Heart left ventricle (tissue), 13 donors: ENCODE data around the gene WDR6.

Experiments
- POLR2A ChIP-seq, 2 donors: fragments of 450-650 bp; IDR thresholded peaks; one replicate each; pipeline ENCODE4 v1.6.1; 2017; ENCODE audit warnings: antibody characterized with exemption in 2 of 2, mild to moderate bottlenecking in 2 of 2, moderate library complexity in 2 of 2
- TF ChIP-seq, protein P1 (sequence below), 12 donors: fragments of 200-600 bp; sonication (generic) in 4 of 12; IDR thresholded peaks; one replicate each; pipeline versions ENCODE4 v1.5.0 to v1.8.0; 2018 to 2022; ENCODE audit warnings: antibody characterized with exemption in 12 of 12, mild to moderate bottlenecking in 5 of 12
- donor health status: ischemic (EF 13 %, LVEDD 7.1; RV severe dilation, severe dysfunction).
- donor health status: DM: no; HTN: yes; CAD: no.
- donor health status: DM: no; HTN: no; CAD: no.
- donor health status: ischemic (EF 25% LVEDD 6.9; RV normal size, moderate dysfunction).
- donor health status: ischemic (EF 25% LVEDD 5.7; RV mildly dilated, moderate dysfunction).
- donor health status: ischemic (EF 35%, LVEDD 5.7; RV mildly dilated, moderate dysfunction).
- donor health status: nonischemic (EF 11% LVEDD 7.7; RV severe dilation, severe dysfunction).
- donor health status: DM: yes; HTN: yes; CAD: no.
- donor health status: PGD.
- donor health status: ischemic (EF 29% LVEDD 5.4; RV normal size, mild dysfunction).
- donor health status: nonischemic (EF 23%, LVEDD 6.1; RV moderate dilation, normal function).

DNA sequence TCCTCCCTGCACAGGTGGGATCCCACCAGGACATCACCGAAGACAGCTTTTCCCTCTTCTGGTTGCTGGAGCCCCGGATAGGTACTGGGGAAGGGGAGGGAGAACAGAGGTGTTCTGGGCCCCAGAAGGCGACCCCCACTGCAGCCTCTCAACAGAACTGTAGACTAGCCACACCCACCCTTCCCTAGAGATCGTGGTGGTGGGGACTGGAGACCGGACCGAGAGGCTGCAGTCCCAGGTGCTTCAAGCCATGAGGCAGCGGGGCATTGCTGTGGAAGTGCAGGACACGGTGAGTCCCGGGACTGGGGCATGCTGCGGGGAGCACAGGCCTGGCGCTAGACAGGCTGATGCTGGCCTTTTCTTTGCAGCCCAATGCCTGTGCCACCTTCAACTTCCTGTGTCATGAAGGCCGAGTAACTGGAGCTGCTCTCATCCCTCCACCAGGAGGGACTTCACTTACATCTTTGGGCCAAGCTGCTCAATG is 15.5 kb downstream of the WDR6 start:
- TF ChIP-seq, protein P1, sequence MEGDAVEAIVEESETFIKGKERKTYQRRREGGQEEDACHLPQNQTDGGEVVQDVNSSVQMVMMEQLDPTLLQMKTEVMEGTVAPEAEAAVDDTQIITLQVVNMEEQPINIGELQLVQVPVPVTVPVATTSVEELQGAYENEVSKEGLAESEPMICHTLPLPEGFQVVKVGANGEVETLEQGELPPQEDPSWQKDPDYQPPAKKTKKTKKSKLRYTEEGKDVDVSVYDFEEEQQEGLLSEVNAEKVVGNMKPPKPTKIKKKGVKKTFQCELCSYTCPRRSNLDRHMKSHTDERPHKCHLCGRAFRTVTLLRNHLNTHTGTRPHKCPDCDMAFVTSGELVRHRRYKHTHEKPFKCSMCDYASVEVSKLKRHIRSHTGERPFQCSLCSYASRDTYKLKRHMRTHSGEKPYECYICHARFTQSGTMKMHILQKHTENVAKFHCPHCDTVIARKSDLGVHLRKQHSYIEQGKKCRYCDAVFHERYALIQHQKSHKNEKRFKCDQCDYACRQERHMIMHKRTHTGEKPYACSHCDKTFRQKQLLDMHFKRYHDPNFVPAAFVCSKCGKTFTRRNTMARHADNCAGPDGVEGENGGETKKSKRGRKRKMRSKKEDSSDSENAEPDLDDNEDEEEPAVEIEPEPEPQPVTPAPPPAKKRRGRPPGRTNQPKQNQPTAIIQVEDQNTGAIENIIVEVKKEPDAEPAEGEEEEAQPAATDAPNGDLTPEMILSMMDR (IDR thresholded peaks at IDR 0.05), result no peak
- TF ChIP-seq POLR2A (IDR thresholded peaks at IDR 0.05), result no peak
